IPS-20b (cell line): ENCODE measurements around the gene NLK.
"Not testable (repeated sequence)": the region's sequence is repeated elsewhere in the genome, so short reads cannot be mapped to it uniquely, and the experiment has no call there.

Experiments used
- H3K27ac ChIP-seq: one replicate; pipeline ENCODE4 v1.5.1; 2013; ENCODE audit warnings: low read length
- H3K27me3 ChIP-seq: 2 replicates; pipeline ENCODE4 v1.6.1; 2013; ENCODE audit warnings: mild to moderate bottlenecking, low read length, inconsistent platforms; ENCODE audit not compliant: insufficient read depth
- H3K36me3 ChIP-seq: 2 replicates; pipeline ENCODE4 v1.6.1; 2013; ENCODE audit warnings: low read depth, mild to moderate bottlenecking, inconsistent platforms, low read length, moderate library complexity; ENCODE audit not compliant: insufficient read depth
- H3K4me1 ChIP-seq: 2 replicates; pipeline ENCODE4 v1.6.1; 2013; ENCODE audit warnings: mild to moderate bottlenecking, control low read depth, inconsistent platforms, low read length, moderate library complexity; ENCODE audit not compliant: insufficient read depth
- H3K4me3 ChIP-seq: 2 replicates; pipeline ENCODE4 v1.5.1; 2013; ENCODE audit warnings: mild to moderate bottlenecking, low read length, inconsistent platforms
- H3K9ac ChIP-seq: 2 replicates; pipeline ENCODE4 v1.6.1; 2013; ENCODE audit warnings: low read depth, mild to moderate bottlenecking, inconsistent platforms, low read length, moderate library complexity
- H3K9me3 ChIP-seq: 2 replicates; pipeline ENCODE4 v1.6.1; 2013; ENCODE audit warnings: mild to moderate bottlenecking, low read depth, low read length, inconsistent platforms; ENCODE audit not compliant: insufficient read depth

NLK gene

DNA sequence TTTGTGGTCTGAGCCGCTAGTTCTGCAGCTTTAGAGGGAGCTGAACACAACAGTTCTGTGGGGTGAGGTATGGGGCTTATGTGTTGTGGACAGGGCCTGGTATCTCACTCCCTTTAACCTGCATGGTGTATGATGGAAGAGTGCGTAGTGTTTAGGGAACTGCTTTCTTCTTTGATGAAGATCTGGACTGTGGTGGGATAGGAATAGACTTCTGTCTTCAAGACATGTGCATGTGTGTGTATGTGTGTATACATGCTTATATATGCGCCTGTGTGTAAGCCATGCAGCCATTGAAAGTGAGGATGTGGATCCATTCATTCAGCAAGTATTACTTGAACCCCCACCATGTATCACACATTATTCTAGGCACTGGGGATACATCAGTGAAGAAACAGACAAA is 161.8 kb downstream of the NLK start:
- Histone ChIP-seq H3K9me3 (no peaks in the 10 kb centered on the region), H3K4me1 (no peaks in the 10 kb centered on the region), H3K4me3 (no peak overlapping the region), H3K27me3 (no peaks in the 10 kb centered on the region), H3K27ac (no peak overlapping the region), H3K9ac (no peak overlapping the region), H3K36me3 (no peaks in the 10 kb centered on the region)

GRCh38 chr17:28204751-28205150 is 162.3 kb downstream of the NLK start:
- no peak overlapping the region for H3K27ac ChIP-seq
- H3K4me3 ChIP-seq: no peak overlapping the region
- no peaks in the 10 kb centered on the region for H3K4me1 ChIP-seq
- no peak overlapping the region for H3K9ac ChIP-seq
- H3K27me3 ChIP-seq: no peaks in the 10 kb centered on the region
- H3K9me3 ChIP-seq: no peaks in the 10 kb centered on the region
- no peaks in the 10 kb centered on the region for H3K36me3 ChIP-seq

DNA sequence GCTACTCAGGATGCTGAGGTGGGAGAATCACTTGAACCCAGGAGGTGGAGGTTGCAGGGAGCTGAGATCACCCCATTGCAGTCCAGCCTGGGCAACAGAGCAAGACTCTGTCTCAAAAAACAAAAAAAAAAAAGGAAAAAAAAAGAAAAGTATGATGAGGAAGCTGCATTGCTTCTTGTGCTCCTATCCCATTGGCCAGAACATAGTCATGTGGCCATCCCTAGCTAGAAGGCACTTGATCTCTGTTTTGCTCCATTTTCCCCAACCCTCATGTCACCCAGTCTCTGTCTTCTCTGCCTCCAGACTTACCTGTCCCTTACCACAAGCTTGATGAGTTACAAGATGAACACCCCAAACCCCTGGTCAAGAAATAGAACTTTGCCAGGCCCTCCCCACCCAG is 163.8 kb downstream of the NLK start:
- H3K27me3 ChIP-seq: no peaks in the 10 kb centered on the region
- no peaks in the 10 kb centered on the region for H3K4me1 ChIP-seq
- no peaks in the 10 kb centered on the region for H3K36me3 ChIP-seq
- H3K27ac ChIP-seq: no peak overlapping the region
- no peak overlapping the region for H3K4me3 ChIP-seq
- H3K9me3 ChIP-seq: peaks cover 2% of the 10 kb centered on the region; the same call in 1 of the 2 replicates
- H3K9ac ChIP-seq: no peak overlapping the region

- Histone ChIP-seq H3K4me3 (no peak overlapping the region; the same call in 1 of the 2 replicates), H3K4me1 (no peaks in the 10 kb centered on the region), H3K27me3 (no peaks in the 10 kb centered on the region)
Measured at GRCh38 chr17:28211811-28212210, 169.3 kb downstream of the NLK start.

DNA sequence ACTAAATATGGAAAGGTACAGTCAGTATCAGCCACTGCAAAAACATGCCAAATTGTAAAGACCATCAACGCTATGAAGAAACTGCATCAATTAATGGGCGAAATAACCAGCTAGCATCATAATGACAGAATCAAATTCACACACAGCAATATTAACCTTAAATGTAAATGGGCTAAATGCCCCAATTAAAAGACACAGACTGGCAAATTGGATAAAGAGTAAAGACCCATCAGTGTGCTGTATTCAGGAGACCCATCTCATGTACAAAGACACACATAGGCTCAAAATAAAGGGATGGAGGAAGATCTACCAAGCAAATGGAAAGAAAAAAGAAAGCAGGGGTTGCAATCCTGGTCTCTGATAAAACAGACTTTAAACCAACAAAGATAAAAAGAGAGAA is 171.1 kb downstream of the NLK start:
- H3K27ac ChIP-seq, H3K4me3 ChIP-seq, H3K27me3 ChIP-seq, H3K9me3 ChIP-seq, H3K9ac ChIP-seq, H3K4me1 ChIP-seq, H3K36me3 ChIP-seq: not testable (repeated sequence)

More at GRCh38 chr17:28211811-28212210, 169.3 kb downstream of the NLK start:
- peaks cover 9% of the 10 kb centered on the region for H3K9me3 ChIP-seq
- no peaks in the 10 kb centered on the region for H3K36me3 ChIP-seq
- no peak overlapping the region for H3K9ac ChIP-seq
- H3K27ac ChIP-seq: no peak overlapping the region

GRCh38 chr17:28216052-28216451 is 173.6 kb downstream of the NLK start:
- no peaks in the 10 kb centered on the region for H3K27me3 ChIP-seq
- H3K27ac ChIP-seq: no peak overlapping the region

DNA sequence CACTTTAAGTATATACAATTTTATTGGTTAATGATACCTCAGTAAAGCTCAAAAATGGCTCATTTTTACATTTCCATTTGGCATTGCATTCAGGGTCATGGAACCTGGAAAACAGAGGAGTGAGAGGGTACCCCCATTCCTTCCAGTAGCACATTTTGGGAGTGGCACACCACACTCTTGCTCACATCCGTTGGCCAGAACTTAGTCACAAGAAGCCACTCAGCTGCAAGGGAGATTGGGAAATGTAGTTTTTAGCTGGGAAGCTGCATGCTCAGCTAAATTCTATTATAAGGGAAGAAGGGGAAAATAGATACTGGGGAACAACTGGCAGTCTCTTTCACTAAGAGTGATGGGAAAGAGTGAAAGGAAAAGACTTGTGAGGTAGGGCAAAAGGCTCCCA is 174.1 kb downstream of the NLK start:
- H3K27ac ChIP-seq: no peak overlapping the region
- no peaks in the 10 kb centered on the region for H3K36me3 ChIP-seq
- H3K4me1 ChIP-seq: no peaks in the 10 kb centered on the region
- H3K27me3 ChIP-seq: no peaks in the 10 kb centered on the region
- H3K9me3 ChIP-seq: peaks cover 5% of the 10 kb centered on the region
- no peak overlapping the region for H3K4me3 ChIP-seq
- no peak overlapping the region for H3K9ac ChIP-seq

More at GRCh38 chr17:28216052-28216451, 173.6 kb downstream of the NLK start:
- Histone ChIP-seq H3K9ac (no peak overlapping the region), H3K4me3 (no peak overlapping the region), H3K9me3 (peaks cover 9% of the 10 kb centered on the region), H3K4me1 (no peaks in the 10 kb centered on the region), H3K36me3 (no peaks in the 10 kb centered on the region)

- H3K4me1 ChIP-seq: no peaks in the 10 kb centered on the region
- H3K4me3 ChIP-seq: no peak overlapping the region
- no peaks in the 10 kb centered on the region for H3K36me3 ChIP-seq
- no peak overlapping the region for H3K27ac ChIP-seq
- H3K9ac ChIP-seq: no peak overlapping the region
- no peaks in the 10 kb centered on the region for H3K9me3 ChIP-seq
- H3K27me3 ChIP-seq: no peaks in the 10 kb centered on the region
Measured at GRCh38 chr17:28219771-28220170, 177.3 kb downstream of the NLK start.

- no peak overlapping the region for H3K4me3 ChIP-seq
Measured at GRCh38 chr17:28221751-28222414, 179.4 kb downstream of the NLK start.

GRCh38 chr17:28225271-28225670 is 182.8 kb downstream of the NLK start:
- Histone ChIP-seq H3K9ac (no peak overlapping the region), H3K36me3 (no peaks in the 10 kb centered on the region), H3K4me1 (peaks cover 11% of the 10 kb centered on the region), H3K27ac (no peak overlapping the region), H3K4me3 (no peak overlapping the region), H3K27me3 (peaks cover 9% of the 10 kb centered on the region; the same call in 1 of the 2 replicates), H3K9me3 (no peaks in the 10 kb centered on the region)

More at GRCh38 chr17:28221751-28222414, 179.4 kb downstream of the NLK start:
- Histone ChIP-seq H3K27ac (no peak overlapping the region), H3K36me3 (no peaks in the 10 kb centered on the region), H3K9me3 (no peaks in the 10 kb centered on the region), H3K9ac (no peak overlapping the region), H3K27me3 (0 out of 2 replicates have a peak, but pooled peaks cover 6% of the 10 kb centered on the region), H3K4me1 (no peaks in the 10 kb centered on the region)

- Histone ChIP-seq H3K4me1 (peaks cover 12% of the 10 kb centered on the region), H3K9ac (no peak overlapping the region), H3K27ac (no peak overlapping the region), H3K27me3 (peaks cover 9% of the 10 kb centered on the region; the same call in 1 of the 2 replicates), H3K9me3 (no peaks in the 10 kb centered on the region), H3K36me3 (no peaks in the 10 kb centered on the region), H3K4me3 (no peak overlapping the region)
Measured at GRCh38 chr17:28225867-28226266, 183.4 kb downstream of the NLK start.

DNA sequence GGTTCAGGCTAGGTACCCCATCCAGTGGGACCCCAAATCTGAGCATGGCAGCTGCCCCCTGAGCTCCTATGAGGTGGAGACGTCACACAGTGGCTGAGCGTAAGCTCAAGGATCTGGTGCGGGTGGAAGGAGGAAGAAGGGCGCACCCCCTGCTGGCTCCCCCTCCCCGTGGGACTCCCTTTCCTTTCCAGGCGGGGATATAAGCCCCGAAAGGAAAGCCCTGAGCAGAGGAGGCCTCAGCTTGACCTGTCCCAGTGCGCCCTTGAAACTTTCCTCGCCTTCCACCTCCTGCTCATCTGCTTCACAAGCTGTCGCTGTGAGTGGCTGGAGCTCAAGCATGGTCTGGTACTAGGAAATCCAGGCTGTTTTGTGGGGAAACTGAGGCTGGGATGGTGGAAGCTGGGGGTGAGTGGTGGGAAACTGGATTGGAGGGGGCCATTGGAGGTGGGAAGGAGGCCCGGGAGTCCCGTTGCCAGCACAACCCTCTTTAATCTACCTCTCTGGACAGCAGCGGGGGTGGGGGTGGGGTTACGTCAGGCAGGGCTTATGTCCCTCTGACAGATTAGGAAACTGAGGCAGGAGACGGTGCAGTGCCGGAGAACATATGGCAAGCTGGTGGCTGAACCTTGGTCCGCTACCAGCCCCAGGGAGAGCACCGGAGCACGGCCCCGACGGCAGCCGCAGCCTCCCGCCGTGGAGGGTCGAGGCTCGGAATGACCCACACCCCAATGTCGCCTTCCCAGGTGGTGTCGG is 184.3 kb downstream of the NLK start:
- no peaks in the 10 kb centered on the region for H3K9me3 ChIP-seq
- peak overlapping the region; percentile 83; the same call in 1 of the 2 replicates for H3K9ac ChIP-seq
- no peaks in the 10 kb centered on the region for H3K36me3 ChIP-seq
- peaks cover 12% of the 10 kb centered on the region for H3K4me1 ChIP-seq
- H3K27ac ChIP-seq: no peak overlapping the region
- H3K27me3 ChIP-seq: peaks cover 9% of the 10 kb centered on the region; the same call in 1 of the 2 replicates
- peak overlapping the region; percentile 90 for H3K4me3 ChIP-seq
